ENCODE results near the gene B3GNT8. TPM values are rescaled to one million over a fixed set of nuclear protein-coding genes. Genes with fewer than 3 reads are reported as not detected.

B3GNT8 gene
- total RNA-seq, 1 donor from 2014 or later, result 0.86 TPM

DNA sequence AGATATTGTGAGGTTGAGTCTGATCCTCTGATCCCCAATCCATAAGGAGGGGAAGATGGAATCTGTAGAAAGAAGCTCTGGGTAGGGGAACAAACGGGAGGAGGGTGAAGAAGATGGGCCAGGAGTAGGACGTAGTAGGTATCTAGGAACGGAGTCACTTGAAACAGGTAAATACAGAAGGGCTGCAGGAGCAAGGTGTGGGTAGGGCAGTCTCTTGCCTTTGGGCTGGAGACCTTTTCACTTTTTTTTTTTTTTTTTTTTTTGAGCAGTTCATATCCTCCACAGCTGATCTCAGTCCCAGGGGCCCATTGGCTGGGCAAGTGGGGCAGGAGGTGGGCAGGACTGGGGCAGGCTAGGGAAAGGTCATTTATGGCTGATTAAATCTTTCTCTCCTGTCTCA, 28.1 kb downstream of the B3GNT8 start:
- Mint-ChIP-seq H3K36me3 (ENCODE audit: low read depth) (no peaks in the 10 kb centered on the region), H3K27ac (ENCODE audit: unreplicated experiment) (peak overlapping the region; percentile 10), H3K4me3 (peak overlapping the region; percentile 97), H3K4me1 (peaks cover 38% of the 10 kb centered on the region), H3K27me3 (ENCODE audit: low read depth) (no peaks in the 10 kb centered on the region), H3K9me3 (no peaks in the 10 kb centered on the region)
- TF ChIP-seq, protein P1, sequence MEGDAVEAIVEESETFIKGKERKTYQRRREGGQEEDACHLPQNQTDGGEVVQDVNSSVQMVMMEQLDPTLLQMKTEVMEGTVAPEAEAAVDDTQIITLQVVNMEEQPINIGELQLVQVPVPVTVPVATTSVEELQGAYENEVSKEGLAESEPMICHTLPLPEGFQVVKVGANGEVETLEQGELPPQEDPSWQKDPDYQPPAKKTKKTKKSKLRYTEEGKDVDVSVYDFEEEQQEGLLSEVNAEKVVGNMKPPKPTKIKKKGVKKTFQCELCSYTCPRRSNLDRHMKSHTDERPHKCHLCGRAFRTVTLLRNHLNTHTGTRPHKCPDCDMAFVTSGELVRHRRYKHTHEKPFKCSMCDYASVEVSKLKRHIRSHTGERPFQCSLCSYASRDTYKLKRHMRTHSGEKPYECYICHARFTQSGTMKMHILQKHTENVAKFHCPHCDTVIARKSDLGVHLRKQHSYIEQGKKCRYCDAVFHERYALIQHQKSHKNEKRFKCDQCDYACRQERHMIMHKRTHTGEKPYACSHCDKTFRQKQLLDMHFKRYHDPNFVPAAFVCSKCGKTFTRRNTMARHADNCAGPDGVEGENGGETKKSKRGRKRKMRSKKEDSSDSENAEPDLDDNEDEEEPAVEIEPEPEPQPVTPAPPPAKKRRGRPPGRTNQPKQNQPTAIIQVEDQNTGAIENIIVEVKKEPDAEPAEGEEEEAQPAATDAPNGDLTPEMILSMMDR (conservative IDR thresholded peaks at IDR 0.05), result no peak
- DNase-seq (ENCODE audit: low read depth, low spot score), result no peak

DNA sequence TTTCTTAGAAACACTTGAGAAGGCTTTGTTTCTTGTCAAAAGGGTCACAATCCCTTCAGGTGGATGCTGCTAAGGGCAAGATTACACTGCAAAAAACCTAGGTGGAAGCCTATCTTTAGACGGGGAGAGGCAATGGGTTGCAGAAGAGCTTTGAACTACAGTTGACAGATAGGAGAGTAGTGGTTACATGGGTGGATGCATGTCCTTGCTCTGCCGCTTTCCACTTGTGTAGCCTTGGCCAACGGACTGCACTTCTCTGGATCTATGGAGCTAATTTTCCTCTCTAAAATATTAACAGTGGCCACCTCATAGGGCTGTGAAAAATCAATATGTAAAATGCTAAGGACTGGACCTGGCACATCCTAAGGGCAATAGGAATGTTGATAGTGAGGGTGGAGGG, 28.6 kb downstream of the B3GNT8 start:
- no peaks in the 10 kb centered on the region for H3K27me3 Mint-ChIP-seq (ENCODE audit: low read depth)
- no peaks in the 10 kb centered on the region for H3K9me3 Mint-ChIP-seq
- TF ChIP-seq, protein P1 (conservative IDR thresholded peaks at IDR 0.05), result no peak
- peak overlapping the region; percentile 97 for H3K4me3 Mint-ChIP-seq
- H3K27ac Mint-ChIP-seq (ENCODE audit: unreplicated experiment), result peak overlapping the region; percentile 10
- peaks cover 38% of the 10 kb centered on the region for H3K4me1 Mint-ChIP-seq
- H3K36me3 Mint-ChIP-seq (ENCODE audit: low read depth), result no peaks in the 10 kb centered on the region
- DNase-seq (ENCODE audit: low read depth, low spot score), result no peak

DNA sequence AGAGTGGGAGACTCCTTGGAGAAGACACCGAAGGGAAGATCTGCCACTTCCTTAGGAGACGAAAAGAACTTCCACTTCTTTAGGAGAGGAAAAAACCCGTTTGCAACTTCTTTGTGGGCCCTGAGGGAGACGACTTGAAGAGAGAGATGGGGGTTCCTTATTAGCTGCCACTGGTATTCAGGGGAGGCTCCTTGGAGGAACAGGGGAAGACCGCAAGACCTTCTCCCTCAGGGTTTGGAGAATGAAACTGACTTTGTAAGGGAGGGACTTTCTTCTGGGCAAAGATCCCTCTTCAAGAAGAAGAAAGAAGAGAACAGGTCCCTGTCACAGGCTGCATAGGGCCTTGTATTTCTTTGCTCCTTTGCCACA, 29.1 kb downstream of the B3GNT8 start:
- no peaks in the 10 kb centered on the region for H3K36me3 Mint-ChIP-seq (ENCODE audit: low read depth)
- TF ChIP-seq, protein P1 (conservative IDR thresholded peaks at IDR 0.05), result no peak
- H3K9me3 Mint-ChIP-seq, result no peaks in the 10 kb centered on the region
- peak overlapping the region; percentile 100 for H3K27ac Mint-ChIP-seq (ENCODE audit: unreplicated experiment)
- H3K4me1 Mint-ChIP-seq, result peaks cover 38% of the 10 kb centered on the region
- H3K27me3 Mint-ChIP-seq (ENCODE audit: low read depth), result no peaks in the 10 kb centered on the region
- no peak for DNase-seq (ENCODE audit: low read depth, low spot score)
- H3K4me3 Mint-ChIP-seq, result peak overlapping the region; percentile 97

DNA sequence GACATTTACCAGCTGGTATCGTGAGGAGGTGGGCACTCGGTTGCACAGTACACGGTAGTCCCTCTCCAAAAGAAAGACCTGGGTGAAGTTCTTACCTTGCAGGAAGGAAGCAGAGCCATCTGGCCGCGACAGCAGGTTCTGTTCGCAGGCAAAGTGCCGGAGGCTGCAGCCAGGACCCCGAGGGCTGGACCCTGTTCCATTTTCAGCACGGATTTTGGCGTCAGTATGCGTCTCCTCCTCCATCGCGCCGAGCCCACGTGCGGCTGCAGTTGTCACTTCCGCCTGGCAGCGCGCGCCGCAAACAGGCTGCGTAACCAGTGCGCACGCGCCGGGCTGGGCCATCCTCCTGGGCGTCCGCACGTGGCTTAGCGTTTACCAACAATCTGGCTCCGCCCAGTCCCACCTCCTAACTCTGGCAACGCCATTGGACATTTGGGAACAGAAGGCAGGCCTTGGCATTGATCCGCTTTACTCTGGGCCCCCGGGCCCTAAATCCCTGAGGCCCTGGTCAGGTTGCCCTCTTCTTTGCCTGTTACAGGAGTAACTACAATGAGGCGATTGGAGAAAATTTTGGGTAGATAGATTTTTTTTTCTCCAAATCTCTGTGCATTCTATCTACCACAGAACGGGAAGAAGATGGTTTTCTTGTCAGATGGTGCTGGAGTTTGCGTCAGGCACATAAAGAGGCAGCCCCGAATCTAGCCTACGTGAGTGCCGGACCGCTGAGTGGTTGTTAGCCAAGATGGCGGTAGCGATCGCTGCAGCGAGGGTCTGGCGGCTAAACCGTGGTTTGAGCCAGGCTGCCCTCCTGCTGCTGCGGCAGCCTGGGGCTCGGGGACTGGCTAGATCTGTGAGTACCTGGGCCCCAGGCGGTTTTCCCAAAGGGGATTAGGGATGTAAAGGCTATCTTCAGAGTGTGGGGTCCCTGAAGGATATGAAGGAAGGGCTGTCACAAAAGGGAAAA, 29.8 kb downstream of the B3GNT8 start, which contains the start of the genes BCKDHA and EXOSC5:
TSS of gene BCKDHA (plus strand) at position 733 of the 964 bp plus-strand sequence. CDS start at position 743, 10 bp downstream.
TSS of gene EXOSC5 (minus strand) at position 274 of the 964 bp plus-strand sequence. CDS start at position 243, 31 bp downstream.
- H3K9me3 Mint-ChIP-seq, result no peaks in the 10 kb centered on the region
- peaks cover 38% of the 10 kb centered on the region for H3K4me1 Mint-ChIP-seq
- TF ChIP-seq, protein P1 (conservative IDR thresholded peaks at IDR 0.05), result no peak
- H3K4me3 Mint-ChIP-seq, result peak within 1 kb of the TSS; percentile 97
- H3K27ac Mint-ChIP-seq (ENCODE audit: unreplicated experiment), result peak within 1 kb of the TSS; percentile 100
- no peaks in the 10 kb centered on the region for H3K27me3 Mint-ChIP-seq (ENCODE audit: low read depth)
- no peaks in the 10 kb centered on the region for H3K36me3 Mint-ChIP-seq (ENCODE audit: low read depth)
- DNase-seq (ENCODE audit: low read depth, low spot score), result peak; percentile 96

DNA sequence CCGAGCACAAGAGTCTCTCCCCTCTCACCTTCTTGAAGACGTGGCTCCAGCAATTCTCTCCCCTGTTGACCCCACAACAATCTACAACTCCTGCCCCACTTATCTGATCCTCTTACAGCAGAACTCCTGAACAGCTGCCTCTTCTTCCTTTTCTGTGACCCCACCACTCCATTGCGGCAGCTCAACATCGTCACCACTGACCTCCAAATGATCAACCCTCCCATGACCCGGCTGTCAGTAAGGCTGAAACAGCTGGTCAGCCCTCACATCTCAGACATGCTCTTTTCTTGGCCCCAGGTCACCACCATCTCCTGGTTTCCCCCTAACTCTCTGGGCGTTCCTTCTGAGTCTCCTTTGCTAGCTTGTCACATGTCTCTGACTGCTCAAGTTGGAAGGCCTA, 31.8 kb downstream of the B3GNT8 start:
- H3K27ac Mint-ChIP-seq (ENCODE audit: unreplicated experiment), result peak overlapping the region; percentile 70
- H3K9me3 Mint-ChIP-seq, result no peaks in the 10 kb centered on the region
- peaks cover 38% of the 10 kb centered on the region for H3K4me1 Mint-ChIP-seq
- DNase-seq (ENCODE audit: low read depth, low spot score), result no peak
- no peaks in the 10 kb centered on the region for H3K36me3 Mint-ChIP-seq (ENCODE audit: low read depth)
- H3K27me3 Mint-ChIP-seq (ENCODE audit: low read depth), result no peaks in the 10 kb centered on the region
- TF ChIP-seq, protein P1 (conservative IDR thresholded peaks at IDR 0.05), result no peak
- peak overlapping the region; percentile 77 for H3K4me3 Mint-ChIP-seq
